Endothelial cell of umbilical vein (primary cell): ENCODE data around the gene GALNT17.

Experiments
- EZH2 ChIP-seq: IDR thresholded peaks from 2 replicates; pipeline ENCODE4 v1.6.1; 2012; ENCODE audit warnings: borderline replicate concordance, low read depth, mild to moderate bottlenecking, moderate library complexity, low read length, inconsistent platforms; ENCODE audit not compliant: severe bottlenecking
- POLR2A ChIP-seq: IDR thresholded peaks from 2 replicates; pipeline ENCODE4 v1.6.1; 2012; ENCODE audit warnings: low read depth, mild to moderate bottlenecking, control low read depth, low read length
- POLR2AphosphoS5 ChIP-seq: IDR thresholded peaks from 2 replicates; pipeline ENCODE4 v1.6.1; 2012; ENCODE audit warnings: low read depth, mild to moderate bottlenecking, control low read depth, low read length, moderate library complexity; ENCODE audit not compliant: insufficient read depth

DNA sequence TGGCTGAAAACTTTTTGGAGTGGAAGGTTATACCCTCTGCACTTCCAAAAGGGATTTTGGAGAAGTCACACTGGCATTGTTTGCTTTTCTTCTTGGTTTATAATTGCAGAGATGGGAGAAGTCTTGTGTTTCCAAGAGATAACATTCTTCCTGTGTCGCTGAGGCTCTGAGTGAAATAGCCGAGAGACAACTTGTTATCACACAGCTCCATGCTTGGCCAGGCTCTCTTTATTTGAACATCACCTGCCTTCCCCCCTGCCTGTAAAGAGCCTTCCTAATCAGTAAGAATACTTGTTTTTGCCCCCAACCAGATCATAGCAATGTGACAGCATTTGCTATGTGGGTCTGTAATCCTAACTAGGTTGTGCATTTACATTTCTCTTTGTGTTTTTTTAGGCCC is 270.7 kb downstream of the GALNT17 start:
- TF ChIP-seq EZH2 (no peak), POLR2AphosphoS5 (no peak), POLR2A (no peak)
